Subcutaneous abdominal adipose tissue (tissue), 5 donors: ENCODE data around the gene HBZ.
"Not testable (repeated sequence)": the region's sequence is repeated elsewhere in the genome, so short reads cannot be mapped to it uniquely, and the experiment has no call there.

Source experiments
- H3K27ac ChIP-seq: one replicate; pipeline ENCODE4 v1.7.0; 2013; ENCODE audit warnings: low read depth, mild to moderate bottlenecking, inconsistent platforms, low read length, moderate library complexity
- H3K27me3 ChIP-seq, 5 donors: one replicate each; pipeline ENCODE4 v1.7.0; 2013; ENCODE audit warnings: low read length in 5 of 5, inconsistent platforms in 1 of 5; ENCODE audit not compliant: control insufficient read depth in 5 of 5, insufficient read depth in 4 of 5
- H3K36me3 ChIP-seq, 5 donors: one replicate each; pipeline ENCODE4 v1.7.0; 2013; ENCODE audit warnings: low read length in 5 of 5; ENCODE audit not compliant: control insufficient read depth in 5 of 5, insufficient read depth in 5 of 5
- H3K4me1 ChIP-seq, 5 donors: one replicate each; pipeline ENCODE4 v1.7.0; 2013; ENCODE audit warnings: low read length in 5 of 5, mild to moderate bottlenecking in 3 of 5, moderate library complexity in 1 of 5; ENCODE audit not compliant: control insufficient read depth in 5 of 5, insufficient read depth in 5 of 5
- H3K4me3 ChIP-seq, 5 donors: one replicate each; pipeline ENCODE4 v1.7.0; 2013; ENCODE audit warnings: low read length in 5 of 5, low read depth in 1 of 5
- H3K9ac ChIP-seq, 5 donors: one replicate each; pipeline ENCODE4 v1.7.0; 2013; ENCODE audit warnings: low read length in 5 of 5, mild to moderate bottlenecking in 4 of 5, moderate library complexity in 3 of 5
- H3K9me3 ChIP-seq, 5 donors: one replicate each; pipeline ENCODE4 v1.7.0; 2013; ENCODE audit warnings: low read length in 5 of 5; ENCODE audit not compliant: control insufficient read depth in 5 of 5
- donor health status: healthy.
- donor health status: healthy.
- donor health status: healthy.
- donor health status: healthy.
- donor health status: healthy.

Gene HBZ

GRCh38 chr16:172374-172941 is 20.0 kb downstream of the HBZ start, which contains the start of gene HBA2:
Gene HBA2 (plus strand): TSS chr16:172876. CDS start chr16:172913, 37 bp downstream.
- H3K27ac ChIP-seq, H3K4me3 ChIP-seq, H3K4me1 ChIP-seq, H3K36me3 ChIP-seq, H3K9ac ChIP-seq, H3K9me3 ChIP-seq: not testable (repeated sequence)
- H3K27me3 ChIP-seq = peaks cover 19 to 35% (median 33%) of the 10 kb centered on the region in 5 donors

- H3K4me1 ChIP-seq, H3K9ac ChIP-seq, H3K27ac ChIP-seq, H3K36me3 ChIP-seq, H3K4me3 ChIP-seq, H3K9me3 ChIP-seq: not testable (repeated sequence)
- peaks cover 23 to 36% (median 33%) of the 10 kb centered on the region in 5 donors for H3K27me3 ChIP-seq
Measured at GRCh38 chr16:173211-173854, 20.9 kb downstream of the HBZ start.

- not testable (repeated sequence) for H3K36me3 ChIP-seq, H3K4me1 ChIP-seq, H3K4me3 ChIP-seq, H3K9ac ChIP-seq, H3K27ac ChIP-seq, H3K9me3 ChIP-seq
- H3K27me3 ChIP-seq = peaks cover 22 to 31% (median 27%) of the 10 kb centered on the region in 5 donors
Measured at GRCh38 chr16:173928-174769, 21.7 kb downstream of the HBZ start.

GRCh38 chr16:175011-175949 is 22.8 kb downstream of the HBZ start:
- Histone ChIP-seq H3K27ac (no peak overlapping the region), H3K9me3 (no peaks in the 10 kb centered on the region), H3K9ac (no peak overlapping the region), H3K27me3 (peaks cover 31 to 43% (median 31%) of the 10 kb centered on the region in 5 donors), H3K4me3 (no peak overlapping the region), H3K4me1 (peaks cover 0 to 5% (median 0%) of the 10 kb centered on the region in 5 donors), H3K36me3 (no peaks in the 10 kb centered on the region)

GRCh38 chr16:176006-176405 is 23.6 kb downstream of the HBZ start:
- H3K27ac ChIP-seq, H3K9ac ChIP-seq, H3K9me3 ChIP-seq, H3K4me3 ChIP-seq, H3K36me3 ChIP-seq: not testable (repeated sequence)
- Histone ChIP-seq H3K4me1 (peaks cover 0 to 13% (median 7%) of the 10 kb centered on the region in 5 donors), H3K27me3 (peaks cover 29 to 45% (median 33%) of the 10 kb centered on the region in 5 donors)

GRCh38 chr16:176477-177382 is 24.3 kb downstream of the HBZ start, which contains the start of gene HBA1:
Gene HBA1 (plus strand): TSS chr16:176680. CDS start chr16:176717, 37 bp downstream.
- not testable (repeated sequence) for H3K27ac ChIP-seq, H3K9me3 ChIP-seq, H3K9ac ChIP-seq, H3K4me3 ChIP-seq, H3K36me3 ChIP-seq
- peaks cover 29 to 41% (median 34%) of the 10 kb centered on the region in 5 donors for H3K27me3 ChIP-seq
- H3K4me1 ChIP-seq = peaks cover 0 to 20% (median 13%) of the 10 kb centered on the region in 5 donors

- Histone ChIP-seq H3K9ac (no peak overlapping the region), H3K36me3 (no peaks in the 10 kb centered on the region), H3K4me1 (peaks cover 0 to 21% (median 13%) of the 10 kb centered on the region in 5 donors), H3K9me3 (no peaks in the 10 kb centered on the region), H3K27me3 (peaks cover 27 to 40% (median 34%) of the 10 kb centered on the region in 5 donors), H3K27ac (no peak overlapping the region), H3K4me3 (no peak overlapping the region)
Measured at GRCh38 chr16:177394-177822, 25.0 kb downstream of the HBZ start.

GRCh38 chr16:177981-178667 is 25.7 kb downstream of the HBZ start:
- no peaks in the 10 kb centered on the region for H3K9me3 ChIP-seq
- no peak overlapping the region for H3K27ac ChIP-seq
- no peak overlapping the region for H3K9ac ChIP-seq
- H3K4me3 ChIP-seq = no peak overlapping the region
- peaks cover 27 to 40% (median 34%) of the 10 kb centered on the region in 5 donors for H3K27me3 ChIP-seq
- peaks cover 0 to 21% (median 13%) of the 10 kb centered on the region in 5 donors for H3K4me1 ChIP-seq
- no peaks in the 10 kb centered on the region for H3K36me3 ChIP-seq
